ENCODE data around the gene LITAF. TPM values are rescaled to one million over a fixed set of nuclear protein-coding genes. Genes with fewer than 3 reads are reported as not detected.

The LITAF gene
- total RNA-seq, 4 donors from 2014 or later, result 31.6 to 95.0 (median 44.5) TPM

- no peak for ATAC-seq
- Histone ChIP-seq H3K27me3 (no peaks in the 10 kb centered on the region), H3K4me3 (no peak overlapping the region), H3K9me3 (no peaks in the 10 kb centered on the region), H3K36me3 (no peaks in the 10 kb centered on the region), H3K4me1 (peaks cover 0 to 39% (median 0%) of the 10 kb centered on the region in 3 donors), H3K27ac (no peak overlapping the region)
- TF ChIP-seq EP300 (IDR thresholded peaks at IDR 0.05) (no peak), POLR2AphosphoS5 (IDR thresholded peaks at IDR 0.05) (no peak)
- TF ChIP-seq, protein P1, sequence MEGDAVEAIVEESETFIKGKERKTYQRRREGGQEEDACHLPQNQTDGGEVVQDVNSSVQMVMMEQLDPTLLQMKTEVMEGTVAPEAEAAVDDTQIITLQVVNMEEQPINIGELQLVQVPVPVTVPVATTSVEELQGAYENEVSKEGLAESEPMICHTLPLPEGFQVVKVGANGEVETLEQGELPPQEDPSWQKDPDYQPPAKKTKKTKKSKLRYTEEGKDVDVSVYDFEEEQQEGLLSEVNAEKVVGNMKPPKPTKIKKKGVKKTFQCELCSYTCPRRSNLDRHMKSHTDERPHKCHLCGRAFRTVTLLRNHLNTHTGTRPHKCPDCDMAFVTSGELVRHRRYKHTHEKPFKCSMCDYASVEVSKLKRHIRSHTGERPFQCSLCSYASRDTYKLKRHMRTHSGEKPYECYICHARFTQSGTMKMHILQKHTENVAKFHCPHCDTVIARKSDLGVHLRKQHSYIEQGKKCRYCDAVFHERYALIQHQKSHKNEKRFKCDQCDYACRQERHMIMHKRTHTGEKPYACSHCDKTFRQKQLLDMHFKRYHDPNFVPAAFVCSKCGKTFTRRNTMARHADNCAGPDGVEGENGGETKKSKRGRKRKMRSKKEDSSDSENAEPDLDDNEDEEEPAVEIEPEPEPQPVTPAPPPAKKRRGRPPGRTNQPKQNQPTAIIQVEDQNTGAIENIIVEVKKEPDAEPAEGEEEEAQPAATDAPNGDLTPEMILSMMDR (IDR thresholded peaks at IDR 0.05), result no peak
- WGBS, 2 donors (ENCODE audit: low coverage in 1 of 2), result 96% methylated on average over 3 of the region's 4 CpGs; no CpG with 5 or more reads in 1 of the 2 donors
Observed at GRCh38 chr16:11625769-11626168, 39.0 kb upstream of the LITAF start.

DNA sequence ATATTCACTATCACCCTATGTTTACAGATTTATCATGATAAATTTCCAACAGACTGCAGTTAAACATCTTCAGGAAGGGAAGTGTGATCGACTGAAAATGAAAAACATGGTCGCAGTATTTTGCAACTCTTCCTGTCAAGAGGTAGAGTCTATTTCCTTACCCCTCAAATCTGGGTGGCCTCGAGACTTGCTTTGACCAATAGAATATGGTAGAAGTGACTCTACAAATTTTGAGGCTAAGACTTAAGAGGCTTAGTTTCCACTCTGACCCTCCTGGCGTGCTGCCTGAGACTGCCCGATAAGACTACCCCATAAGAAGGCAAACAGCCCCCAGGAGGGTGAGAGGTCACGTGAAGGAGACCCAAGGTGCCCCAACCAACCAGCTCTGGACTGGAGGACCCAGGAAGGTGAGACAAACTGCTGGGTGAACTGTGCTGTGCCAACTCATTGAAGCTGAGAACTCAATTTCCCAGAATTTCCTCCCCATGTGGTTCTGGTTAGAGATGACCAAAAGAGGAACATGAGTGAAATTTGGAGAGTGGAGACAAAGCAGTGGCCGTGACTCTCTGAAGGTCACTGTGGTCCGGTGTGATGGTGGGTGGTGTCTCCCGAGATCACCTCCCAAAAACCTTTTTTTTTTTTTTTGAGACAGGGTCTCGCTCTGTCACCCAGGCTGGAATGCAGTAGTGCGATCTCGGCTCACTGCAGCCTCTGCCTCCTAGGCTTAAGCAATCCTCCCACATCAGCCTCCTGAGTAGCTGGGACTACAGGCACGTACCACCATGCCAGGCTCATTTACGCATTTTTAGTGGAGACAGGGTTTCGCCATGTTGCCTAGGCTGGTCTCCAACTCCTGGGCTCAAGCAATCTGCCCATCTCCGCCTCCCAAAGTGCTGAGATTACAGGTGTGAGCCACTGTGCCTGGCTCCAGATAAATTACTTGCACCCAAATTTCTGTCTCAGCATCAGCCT is 38.2 kb upstream of the LITAF start:
- 76 to 84% methylated on average over 5 to 11 of the region's 16 CpGs for WGBS, 2 donors (ENCODE audit: low coverage in 1 of 2)
- H3K4me1 ChIP-seq, result peaks cover 0 to 36% (median 0%) of the 10 kb centered on the region in 3 donors
- H3K9me3 ChIP-seq, result no peaks in the 10 kb centered on the region
- no peak for TF ChIP-seq POLR2A (IDR thresholded peaks at IDR 0.05)
- no peak for TF ChIP-seq EP300 (IDR thresholded peaks at IDR 0.05)
- TF ChIP-seq, protein P1 (IDR thresholded peaks at IDR 0.05), result no peak
- no peak for TF ChIP-seq POLR2AphosphoS5 (IDR thresholded peaks at IDR 0.05)
- no peak for ATAC-seq
- no peak overlapping the region for H3K4me3 ChIP-seq
- H3K27me3 ChIP-seq, result no peaks in the 10 kb centered on the region
- no peak overlapping the region for H3K27ac ChIP-seq
- no peaks in the 10 kb centered on the region for H3K36me3 ChIP-seq

DNA sequence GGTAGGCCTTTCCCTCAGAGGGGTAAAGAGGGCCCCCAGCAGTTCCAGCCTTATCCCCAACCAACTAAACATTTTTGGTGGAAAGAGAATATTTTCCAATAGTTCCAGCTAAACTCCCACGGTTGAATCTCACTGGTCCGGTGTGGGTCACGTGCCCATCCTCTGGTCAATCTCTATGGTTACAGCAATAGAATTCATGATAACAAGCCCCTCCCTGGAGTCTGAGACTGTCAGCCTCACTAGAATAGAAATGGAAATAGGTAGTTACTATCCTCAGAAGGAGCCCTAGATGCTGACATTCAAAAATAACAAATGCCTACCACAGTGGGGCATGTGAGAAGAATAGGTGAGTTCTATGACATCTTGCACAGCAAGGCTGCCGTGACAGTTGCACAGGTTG is 37.5 kb upstream of the LITAF start:
- no peaks in the 10 kb centered on the region for H3K9me3 ChIP-seq
- 76 to 87% methylated on average over 3 of the region's 4 CpGs for WGBS, 2 donors (ENCODE audit: low coverage in 1 of 2)
- ATAC-seq, result no peak
- TF ChIP-seq EP300 (IDR thresholded peaks at IDR 0.05) (no peak), POLR2AphosphoS5 (IDR thresholded peaks at IDR 0.05) (no peak), POLR2A (IDR thresholded peaks at IDR 0.05) (no peak)
- TF ChIP-seq, protein P1 (IDR thresholded peaks at IDR 0.05), result no peak
- H3K4me1 ChIP-seq, result peaks cover 0 to 31% (median 0%) of the 10 kb centered on the region in 3 donors
- H3K36me3 ChIP-seq, result no peaks in the 10 kb centered on the region
- no peak overlapping the region for H3K4me3 ChIP-seq
- no peak overlapping the region for H3K27ac ChIP-seq
- no peaks in the 10 kb centered on the region for H3K27me3 ChIP-seq

GRCh38 chr16:11621920-11622651 is 35.4 kb upstream of the LITAF start:
- peak; percentile 44 for ATAC-seq
- WGBS, 2 donors (ENCODE audit: low coverage in 1 of 2), result 14 to 20% methylated on average over 9 to 10 of the region's 19 CpGs
- Histone ChIP-seq H3K4me1 (peaks cover 0 to 18% (median 0%) of the 10 kb centered on the region in 3 donors), H3K36me3 (no peaks in the 10 kb centered on the region), H3K4me3 (peak overlapping the region in 1 of 2 donors; percentile 34), H3K27me3 (no peaks in the 10 kb centered on the region), H3K9me3 (no peaks in the 10 kb centered on the region), H3K27ac (peak overlapping the region in 3 of 4 donors; percentile 64 to 68 (median 66))
- TF ChIP-seq POLR2A (IDR thresholded peaks at IDR 0.05) (no peak), EP300 (IDR thresholded peaks at IDR 0.05) (no peak), POLR2AphosphoS5 (IDR thresholded peaks at IDR 0.05) (no peak)
- TF ChIP-seq, protein P1 (IDR thresholded peaks at IDR 0.05), result no peak

Measured in gastroesophageal sphincter (tissue), 4 donors.